Right lung (tissue), 10 donors: ENCODE results near the gene EMILIN2. TPM values are rescaled to one million over a fixed set of nuclear protein-coding genes. Genes with fewer than 3 reads are reported as not detected.
"Not testable (repeated sequence)": the region's sequence is repeated elsewhere in the genome, so short reads cannot be mapped to it uniquely, and the experiment has no call there.

Experiments used
- DNase-seq, 2 donors: peaks; one replicate each; pipeline ENCODE4 v3.0.0-alpha.2; 2013
- long read RNA-seq, 8 donors: transcript quantifications; one replicate each; lab custom pipeline, GENCODE V29; 2026
- polyA plus RNA-seq, 5 donors: library from polyadenylated mRNA; unstranded; fragments of 120-200 nt; gene quantifications; one replicate each; pipeline versions ENCODE4 v1.2.1 to v1.2.3, GENCODE V29; 2013; ENCODE audit warnings: inconsistent platforms in 1 of 5, low replicate concordance in 1 of 5; ENCODE audit not compliant: insufficient read length in 5 of 5, insufficient read depth in 1 of 5

The EMILIN2 gene
- polyA plus RNA-seq: 10 to 100 TPM; 11.2 to 16.9 (median 12.1) TPM
- long read RNA-seq, donor 1, full-length matches to known transcripts: 9 of 24 reads
- long read RNA-seq, donor 1, partial matches to known transcripts: 15 of 24 reads
- long read RNA-seq, donor 1, other reads (novel, unspliced or antisense): 0 of 24 reads
- long read RNA-seq, donor 2, transcript EMILIN2-203 (4 exons, 775 nt): major isoform, 7 of 7 reads
- long read RNA-seq, donor 2, partial matches to known transcripts: 0 of 7 reads
- long read RNA-seq, donor 2, other reads (novel, unspliced or antisense): 0 of 7 reads
- long read RNA-seq, donor 3, transcript EMILIN2-203 (4 exons, 775 nt): major isoform, 6 of 6 reads
- long read RNA-seq, donor 3, partial matches to known transcripts: 0 of 6 reads
- long read RNA-seq, donor 3, other reads (novel, unspliced or antisense): 0 of 6 reads
- long read RNA-seq, donor 4, partial matches to known transcripts: 7 of 10 reads
- long read RNA-seq, donor 4, other reads (novel, unspliced or antisense): 0 of 10 reads
- long read RNA-seq, donor 5, partial matches to known transcripts: 0 of 4 reads
- long read RNA-seq, donor 5, other reads (novel, unspliced or antisense): 0 of 4 reads
- long read RNA-seq, donor 6, partial matches to known transcripts: 0 of 3 reads
- long read RNA-seq, donor 6, other reads (novel, unspliced or antisense): 0 of 3 reads
- long read RNA-seq, donor 7, full-length matches to known transcripts: 4 of 4 reads
- long read RNA-seq, donor 7, partial matches to known transcripts: 0 of 4 reads
- long read RNA-seq, donor 7, other reads (novel, unspliced or antisense): 0 of 4 reads
- long read RNA-seq, donor 8, partial matches to known transcripts: 0 of 4 reads
- long read RNA-seq, donor 8, other reads (novel, unspliced or antisense): 0 of 4 reads

DNA sequence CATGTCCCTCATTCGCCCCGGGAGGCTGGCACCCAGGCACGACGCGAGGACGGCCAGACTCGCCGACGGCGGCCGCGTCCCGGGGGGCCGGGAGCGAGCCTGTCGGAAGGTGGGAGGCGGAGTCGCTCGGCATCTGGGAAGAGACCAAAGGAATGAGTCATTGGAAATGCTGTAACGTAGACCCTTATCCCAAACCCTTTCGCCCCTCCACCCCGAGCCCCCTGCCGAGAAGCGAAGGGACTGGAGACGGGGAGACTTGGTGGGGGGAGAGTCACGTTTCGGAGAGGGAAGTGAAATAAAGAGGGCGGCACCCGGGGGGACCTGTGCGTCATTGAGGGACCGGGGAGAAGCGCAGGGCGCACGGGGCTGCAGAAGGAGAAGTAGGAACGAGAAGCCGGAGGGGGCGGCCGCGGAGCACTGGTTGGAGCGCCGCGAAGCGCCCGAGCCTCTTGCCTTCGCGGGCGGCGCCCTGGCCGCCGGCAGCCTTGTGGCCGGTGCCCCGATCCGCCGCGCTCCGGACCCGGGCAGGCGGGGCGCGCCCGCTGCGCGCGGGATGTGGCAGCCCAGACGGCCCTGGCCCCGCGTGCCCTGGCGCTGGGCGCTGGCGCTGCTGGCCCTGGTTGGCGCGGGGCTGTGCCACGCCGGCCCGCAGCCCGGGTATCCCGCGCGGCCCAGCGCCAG, at the start of gene EMILIN2:
Gene EMILIN2 (plus strand): TSS at position 371 of the 681 bp plus-strand sequence. CDS start 183 bp downstream, at position 554.
- no peak for DNase-seq

GRCh38 chr18:2797951-2798350, 48.9 kb upstream of the EMILIN2 start:
- no peak for DNase-seq

DNA sequence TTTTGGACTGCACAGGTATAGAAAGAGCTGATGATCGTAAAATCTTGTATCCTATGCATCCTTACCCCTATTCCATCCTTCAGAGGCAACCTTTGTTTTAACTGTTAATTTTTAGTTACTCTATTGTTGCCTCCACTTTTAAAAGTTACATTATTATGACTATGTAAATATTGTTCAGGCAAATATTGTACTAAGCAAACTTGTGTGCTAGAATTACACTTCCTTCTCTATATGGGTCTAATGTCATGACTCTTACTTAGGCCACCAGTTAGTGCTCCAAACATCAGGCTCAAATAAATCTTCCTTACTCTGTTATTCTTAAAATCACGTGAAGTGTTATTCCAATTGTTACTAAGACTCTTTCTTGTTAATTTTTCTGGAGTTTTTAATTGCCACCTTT, 47.4 kb upstream of the EMILIN2 start:
- DNase-seq: no peak

GRCh38 chr18:2805970-2806943, 40.5 kb upstream of the EMILIN2 start:
- DNase-seq: no peak

DNA sequence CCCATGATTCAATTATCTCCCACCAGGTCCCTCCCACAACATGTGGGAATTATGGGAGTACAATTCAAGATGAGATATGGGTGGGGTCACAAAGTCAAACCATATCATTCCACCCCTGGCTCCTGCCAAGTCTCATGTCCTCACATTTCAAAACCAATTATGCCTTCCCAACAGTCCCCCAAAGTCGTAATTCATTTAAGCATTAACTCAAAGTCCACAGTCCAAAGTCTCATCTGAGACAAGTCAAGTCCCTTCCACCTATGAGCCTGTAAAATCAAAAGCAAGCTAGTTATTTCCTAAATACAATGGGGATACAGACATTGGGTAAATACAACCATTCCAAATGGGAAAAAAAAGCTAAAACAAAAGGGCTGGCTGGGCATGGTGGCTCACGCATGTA, 38.2 kb upstream of the EMILIN2 start:
- not testable (repeated sequence) for DNase-seq

DNA sequence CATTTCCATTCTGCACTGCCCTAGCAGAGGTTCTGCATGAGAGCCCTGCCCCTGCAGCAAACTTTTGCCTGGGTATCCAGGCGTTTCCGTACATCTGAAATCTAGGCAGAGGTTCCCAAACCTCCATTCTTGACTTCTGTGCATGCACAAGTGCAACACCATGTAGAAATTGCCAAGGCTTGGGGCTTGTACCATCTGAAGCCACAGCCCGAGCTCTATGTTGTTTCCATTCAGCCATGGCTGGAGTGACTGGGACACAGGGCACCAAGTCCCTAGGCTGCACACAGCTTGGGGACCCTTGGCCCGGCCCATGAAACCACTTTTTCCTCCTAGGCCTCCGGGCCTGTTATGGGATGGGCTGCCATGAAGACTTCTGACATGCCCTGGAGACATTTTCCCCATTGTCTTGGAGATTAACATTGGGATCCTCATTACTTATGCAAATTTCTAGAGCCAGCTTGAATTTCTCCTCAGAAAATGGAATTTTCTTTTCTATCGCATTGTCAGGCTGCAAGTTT, 37.1 kb upstream of the EMILIN2 start:
- not testable (repeated sequence) for DNase-seq

DNA sequence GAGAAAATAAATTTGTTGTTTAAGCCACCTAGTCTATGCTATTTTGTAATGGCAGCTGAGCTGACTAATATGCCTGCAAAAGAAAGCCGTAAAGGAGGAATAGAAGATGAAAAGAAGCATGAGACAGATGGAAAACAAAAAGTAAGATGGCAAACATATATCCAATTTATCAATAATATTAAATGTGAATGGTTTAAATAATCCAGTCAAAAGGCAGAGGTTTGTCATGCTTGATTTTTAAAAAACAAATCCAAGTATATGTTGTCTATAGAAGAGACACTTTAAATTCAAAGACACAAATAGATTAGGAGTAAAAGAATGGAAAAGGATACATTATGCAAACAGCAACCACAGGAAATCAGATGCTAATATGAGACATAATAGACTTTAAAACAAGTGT, 35.4 kb upstream of the EMILIN2 start:
- DNase-seq: no peak

DNA sequence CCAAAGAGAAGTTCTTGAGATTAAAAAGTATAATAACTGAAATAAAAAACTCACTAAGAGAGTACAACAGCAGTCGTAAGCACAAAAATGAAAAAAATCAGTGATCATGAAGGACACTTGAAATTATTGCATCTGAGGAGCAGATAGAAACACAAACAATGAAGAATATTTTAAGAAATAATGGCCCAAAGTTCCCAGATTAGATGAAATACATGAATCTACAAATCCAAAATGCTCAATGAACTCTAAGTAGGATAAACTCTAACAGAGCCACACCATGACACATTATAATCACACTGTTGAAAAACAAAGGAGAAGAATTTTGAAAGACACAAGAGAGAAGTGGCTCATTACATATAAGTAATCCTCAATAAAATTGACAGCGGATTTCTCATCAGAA, 31.9 kb upstream of the EMILIN2 start:
- no peak for DNase-seq

GRCh38 chr18:2818281-2818680, 28.5 kb upstream of the EMILIN2 start:
- DNase-seq: no peak

GRCh38 chr18:2821695-2822094, 25.1 kb upstream of the EMILIN2 start:
- DNase-seq: no peak

DNA sequence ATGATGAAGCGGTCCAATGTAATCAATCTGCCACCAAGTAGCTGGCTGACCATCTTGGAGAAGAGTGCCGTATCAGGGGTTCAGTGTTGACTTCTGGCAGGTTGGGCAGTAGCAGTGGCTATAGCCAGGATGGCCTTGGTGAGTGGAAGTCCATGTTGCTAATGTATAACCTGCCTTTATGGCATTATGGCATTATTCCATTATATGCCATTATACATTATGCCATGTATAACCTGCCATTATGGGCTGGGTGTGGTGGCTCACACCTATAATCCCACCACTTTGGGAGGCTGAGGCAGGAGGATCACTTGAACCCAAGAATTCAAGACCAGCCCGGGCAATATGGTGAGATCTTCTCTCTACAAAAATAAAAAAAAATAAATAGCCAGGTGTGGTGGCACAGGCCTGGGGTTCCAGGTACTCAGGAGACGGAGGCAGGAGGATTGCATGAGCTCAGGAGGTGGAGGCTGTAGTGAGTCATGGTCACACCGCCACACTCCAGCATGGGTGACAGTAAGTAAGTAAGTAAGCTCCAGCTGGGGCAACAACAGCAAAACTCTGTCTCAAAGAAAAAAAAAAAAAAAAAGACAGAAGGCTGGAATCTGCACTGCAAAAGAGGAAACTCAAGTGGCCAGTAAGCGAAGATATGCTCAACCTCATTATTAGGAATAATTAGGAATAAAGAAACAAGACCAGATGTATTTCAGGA, 24.4 kb upstream of the EMILIN2 start:
- no peak for DNase-seq

DNA sequence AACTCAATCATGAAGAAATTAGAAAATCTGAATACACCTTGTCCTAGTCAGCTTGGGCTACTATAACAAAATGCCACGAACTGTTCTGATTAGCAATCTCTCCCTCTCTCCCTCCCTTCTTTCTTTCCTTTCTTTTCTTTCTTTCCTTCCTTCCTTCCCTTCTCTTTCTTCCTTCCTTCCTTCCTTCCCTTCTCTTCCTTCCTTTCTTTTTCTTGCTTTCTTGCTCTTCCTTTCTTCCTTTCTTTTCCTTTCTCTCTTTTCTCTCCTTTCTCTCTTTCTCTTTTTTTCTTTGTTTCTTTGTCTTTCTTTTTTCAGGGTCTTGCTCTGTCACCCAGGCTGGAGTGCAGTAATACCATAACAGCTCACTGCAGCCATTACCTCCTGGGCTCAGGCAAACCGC, 23.6 kb upstream of the EMILIN2 start:
- no peak for DNase-seq

GRCh38 chr18:2823966-2824365, 22.8 kb upstream of the EMILIN2 start:
- no peak for DNase-seq

- DNase-seq: no peak
These were observed 21.9 kb upstream of the EMILIN2 start for GRCh38 chr18:2824865-2825264.

DNA sequence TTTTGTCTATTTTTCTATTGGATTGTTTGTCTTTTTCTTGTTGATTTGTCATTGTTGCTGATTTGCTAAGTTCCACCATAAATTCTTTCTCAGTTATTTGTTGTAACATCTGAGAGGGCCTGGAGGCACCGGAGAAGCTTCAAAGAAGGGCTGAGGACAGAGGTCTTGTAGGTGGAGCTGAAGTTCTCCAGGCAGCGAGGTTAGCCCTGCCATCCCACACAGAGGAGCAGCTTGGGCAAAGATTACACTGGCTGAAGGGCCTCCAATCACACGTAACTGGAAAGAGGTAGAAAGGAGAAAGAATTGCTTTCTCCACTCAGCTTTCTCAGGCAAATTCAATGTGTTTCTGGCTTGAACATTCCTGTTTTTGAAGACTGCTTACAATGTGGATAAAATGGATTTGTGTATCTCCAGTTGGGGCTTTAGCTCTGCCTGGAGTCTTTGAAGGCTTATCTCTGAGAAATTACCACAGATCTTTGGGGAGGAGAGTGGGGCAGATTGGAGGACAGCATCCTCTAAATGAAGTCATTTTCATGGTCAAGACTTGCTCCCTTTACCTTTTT, 21.1 kb upstream of the EMILIN2 start:
- no peak for DNase-seq

GRCh38 chr18:2826581-2826980, 20.2 kb upstream of the EMILIN2 start:
- no peak for DNase-seq

GRCh38 chr18:2827061-2827460, 19.7 kb upstream of the EMILIN2 start:
- no peak for DNase-seq

GRCh38 chr18:2836118-2836517, 10.7 kb upstream of the EMILIN2 start:
- not testable (repeated sequence) for DNase-seq

GRCh38 chr18:2837290-2837689, 9.5 kb upstream of the EMILIN2 start:
- DNase-seq: not testable (repeated sequence)

- no peak for DNase-seq
These were observed 7.6 kb upstream of the EMILIN2 start for GRCh38 chr18:2839202-2839601.
